HG02885 (cell line): ENCODE results near the gene CSMD2.

Experiments
- ATAC-seq: cut with Tn5 transposase; IDR thresholded peaks from one replicate; pipeline ENCODE4 v1.9.1; 2021; ENCODE audit warnings: mild to moderate bottlenecking; ENCODE audit not compliant: unreplicated experiment, poor library complexity

The CSMD2 gene

GRCh38 chr1:33792216-33792615, 372.8 kb downstream of the CSMD2 start:
- ATAC-seq: no peak

DNA sequence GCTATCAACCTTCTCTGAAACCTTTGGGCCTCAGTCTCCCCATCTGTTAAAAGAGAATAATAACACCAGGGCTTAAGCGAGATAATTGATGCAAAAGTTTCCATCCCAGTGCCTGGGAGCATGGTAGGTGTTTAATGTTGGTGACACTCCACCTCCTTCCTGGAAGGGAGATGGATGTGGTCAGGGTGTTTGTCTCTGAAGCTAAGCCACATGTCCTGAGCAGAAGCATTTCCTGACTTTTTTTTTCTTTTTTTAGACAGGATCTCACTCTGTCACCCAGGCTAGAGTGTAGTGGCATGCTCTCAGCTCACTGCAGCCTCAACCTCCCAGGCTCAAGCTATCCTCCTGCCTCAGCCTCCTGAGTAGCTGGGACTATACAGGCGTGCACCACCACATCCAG, 373.8 kb downstream of the CSMD2 start:
- ATAC-seq: no peak

DNA sequence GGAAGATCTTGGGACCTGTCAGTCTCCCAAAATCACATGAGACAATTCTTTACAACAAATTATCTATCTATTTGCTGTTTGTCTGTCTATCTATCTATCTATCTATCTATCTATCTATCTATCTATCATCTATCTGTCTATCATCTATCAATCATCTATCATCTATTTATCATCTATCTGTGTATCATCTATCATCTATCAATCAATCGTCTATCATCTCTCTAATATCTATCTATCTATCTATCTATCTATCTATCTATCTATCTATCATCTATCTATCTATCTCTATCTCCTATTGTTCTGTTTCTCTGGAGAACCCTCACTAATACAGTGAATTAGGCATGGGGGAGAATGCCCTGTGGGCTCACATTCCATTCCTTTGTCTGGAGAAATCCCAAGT, 374.5 kb downstream of the CSMD2 start:
- no peak for ATAC-seq

DNA sequence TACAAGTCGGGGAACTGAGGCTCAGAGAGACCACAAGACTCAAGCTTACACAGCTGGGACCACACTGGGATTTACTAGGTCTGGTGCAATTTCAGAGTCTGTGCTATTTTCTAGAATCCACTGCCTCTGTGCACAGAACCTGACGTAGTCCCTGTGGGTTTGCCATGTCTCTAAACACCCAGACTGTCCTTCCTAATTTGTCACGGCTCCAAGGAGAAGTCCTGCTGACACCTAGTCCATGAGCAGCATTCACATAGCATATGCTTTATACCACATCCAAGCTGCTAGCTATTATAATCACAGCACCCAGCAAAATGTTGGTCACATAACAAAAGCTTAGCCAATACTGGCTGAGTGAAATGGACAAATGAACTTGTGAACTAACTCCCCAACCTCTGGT, 380.2 kb downstream of the CSMD2 start:
- no peak for ATAC-seq

GRCh38 chr1:33782776-33783175, 382.3 kb downstream of the CSMD2 start:
- ATAC-seq: no peak

DNA sequence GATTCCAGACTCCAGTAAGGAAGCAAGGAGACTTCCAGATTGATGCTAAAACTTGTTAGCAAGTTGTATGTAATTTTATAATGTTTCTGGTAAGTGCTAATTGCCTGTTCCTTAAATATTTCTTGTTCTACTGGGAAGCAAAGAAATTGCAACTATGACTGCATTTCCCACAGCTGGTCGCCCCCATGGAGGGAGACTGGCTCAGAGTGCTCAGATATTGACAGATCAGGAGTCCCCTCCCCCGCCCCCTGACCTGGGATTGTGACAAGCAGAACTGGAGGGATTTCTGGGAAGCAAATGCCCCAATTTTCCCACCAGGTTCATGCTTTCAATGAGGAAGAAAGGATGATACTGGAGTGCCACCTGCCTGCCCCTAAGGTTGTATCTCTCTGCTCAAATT, 383.4 kb downstream of the CSMD2 start:
- ATAC-seq: no peak

- ATAC-seq: no peak
These were observed 387.7 kb downstream of the CSMD2 start for GRCh38 chr1:33777337-33777736.

- ATAC-seq: no peak
These were observed 396.2 kb downstream of the CSMD2 start for GRCh38 chr1:33768821-33769220.

DNA sequence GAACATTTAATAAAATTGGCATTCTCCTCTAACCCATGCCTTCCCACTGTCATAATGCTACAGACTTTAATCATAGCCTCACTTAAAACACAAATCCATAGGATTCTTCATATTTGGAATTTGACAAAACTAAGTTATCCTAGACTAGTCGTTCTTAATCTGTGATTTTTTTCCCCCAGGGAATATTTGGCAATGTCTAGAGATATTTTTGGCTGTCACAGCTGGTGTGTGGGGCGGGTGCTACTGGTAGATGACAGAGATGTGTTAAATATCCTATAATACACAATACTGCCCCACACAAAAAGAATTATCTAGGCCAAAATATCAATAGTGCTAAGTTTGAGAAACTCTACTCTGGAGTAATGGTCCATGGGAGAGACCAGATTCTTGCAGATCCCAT, 396.9 kb downstream of the CSMD2 start:
- no peak for ATAC-seq

DNA sequence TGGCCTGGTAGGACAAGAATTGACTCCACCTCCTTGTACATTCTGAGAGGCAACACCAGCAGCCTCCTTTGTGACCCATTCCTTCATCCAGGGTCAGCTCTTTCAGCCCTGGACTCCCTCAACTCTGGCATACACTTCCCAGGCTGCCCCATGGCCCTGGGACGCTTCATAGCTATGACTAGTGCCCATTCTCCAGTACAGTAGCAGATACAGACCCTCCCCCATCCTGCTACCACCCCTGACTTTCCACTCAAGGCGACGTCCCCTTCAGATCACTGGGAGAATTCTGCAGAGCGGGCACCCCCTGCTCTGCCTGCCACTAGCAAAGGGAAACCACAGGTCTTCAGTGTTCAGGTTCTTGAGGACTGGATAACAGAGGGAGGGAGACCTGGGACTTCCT, 400.9 kb downstream of the CSMD2 start:
- no peak for ATAC-seq

DNA sequence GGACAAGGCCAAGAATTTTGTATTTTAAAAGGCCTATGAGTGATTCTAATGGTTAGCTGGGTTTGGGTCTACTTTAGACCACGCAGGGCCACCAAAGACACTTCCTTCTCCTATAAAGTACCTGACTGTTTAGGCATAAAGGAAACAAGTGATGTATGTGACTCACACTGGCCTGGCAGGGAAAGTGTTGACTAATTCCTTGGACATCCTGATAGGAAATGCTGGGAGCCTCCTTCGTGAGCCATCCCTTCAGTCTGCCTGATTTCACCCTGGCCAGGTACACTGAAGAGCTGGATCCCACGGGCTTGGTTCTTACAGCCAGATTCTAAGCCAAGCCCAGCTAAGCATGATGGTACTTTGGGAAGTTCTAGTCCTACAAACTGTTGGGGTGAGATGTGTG, 401.6 kb downstream of the CSMD2 start:
- ATAC-seq: no peak

GRCh38 chr1:33762962-33763361, 402.1 kb downstream of the CSMD2 start:
- ATAC-seq: no peak

- ATAC-seq: no peak
These were observed 402.8 kb downstream of the CSMD2 start for GRCh38 chr1:33762109-33762830.

- ATAC-seq: no peak
These were observed 406.3 kb downstream of the CSMD2 start for GRCh38 chr1:33758698-33759097.

- no peak for ATAC-seq
These were observed 411.8 kb downstream of the CSMD2 start for GRCh38 chr1:33753087-33753856.

- ATAC-seq: no peak
These were observed 419.1 kb downstream of the CSMD2 start for GRCh38 chr1:33745942-33746341.

- no peak for ATAC-seq
These were observed 421.6 kb downstream of the CSMD2 start for GRCh38 chr1:33743221-33743998.

DNA sequence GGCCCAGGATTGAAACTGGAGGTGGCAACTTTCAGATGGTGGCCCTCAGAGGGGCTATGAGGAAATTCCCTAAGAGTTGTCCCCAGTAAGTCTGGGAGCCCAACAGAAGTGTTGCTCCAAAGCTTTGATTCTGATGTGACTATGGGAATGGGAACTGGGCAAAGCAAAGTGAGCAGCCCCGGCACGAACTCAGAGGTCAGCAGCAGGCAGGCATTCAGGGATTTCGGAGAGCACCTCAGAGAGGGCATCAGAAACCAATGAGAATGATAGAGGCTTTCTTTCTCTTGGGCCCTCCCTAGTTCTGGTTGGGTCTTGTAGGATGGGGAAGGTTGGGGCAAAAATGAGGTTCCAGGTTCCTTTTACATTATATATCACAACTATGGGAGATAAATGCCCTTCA, 422.4 kb downstream of the CSMD2 start:
- no peak for ATAC-seq

DNA sequence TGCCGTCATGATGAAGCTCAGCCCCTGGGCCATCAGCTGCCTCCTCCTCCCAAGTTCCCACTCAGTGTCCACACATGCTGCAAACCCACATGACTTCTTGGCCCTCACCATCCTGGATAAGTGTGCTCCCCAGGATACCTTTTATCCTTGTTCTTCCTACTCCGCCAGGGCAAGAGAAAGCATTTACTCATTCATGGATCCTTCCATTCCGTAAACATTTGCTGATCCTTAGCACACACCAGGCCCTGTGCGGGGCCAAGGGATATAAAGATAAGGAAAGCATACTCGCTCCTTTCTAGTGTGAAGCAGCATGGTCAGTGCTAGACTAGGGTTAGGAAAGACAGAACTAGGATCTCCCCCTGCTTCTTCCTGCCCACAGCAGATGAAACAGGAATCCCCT, 423.3 kb downstream of the CSMD2 start:
- ATAC-seq: no peak

DNA sequence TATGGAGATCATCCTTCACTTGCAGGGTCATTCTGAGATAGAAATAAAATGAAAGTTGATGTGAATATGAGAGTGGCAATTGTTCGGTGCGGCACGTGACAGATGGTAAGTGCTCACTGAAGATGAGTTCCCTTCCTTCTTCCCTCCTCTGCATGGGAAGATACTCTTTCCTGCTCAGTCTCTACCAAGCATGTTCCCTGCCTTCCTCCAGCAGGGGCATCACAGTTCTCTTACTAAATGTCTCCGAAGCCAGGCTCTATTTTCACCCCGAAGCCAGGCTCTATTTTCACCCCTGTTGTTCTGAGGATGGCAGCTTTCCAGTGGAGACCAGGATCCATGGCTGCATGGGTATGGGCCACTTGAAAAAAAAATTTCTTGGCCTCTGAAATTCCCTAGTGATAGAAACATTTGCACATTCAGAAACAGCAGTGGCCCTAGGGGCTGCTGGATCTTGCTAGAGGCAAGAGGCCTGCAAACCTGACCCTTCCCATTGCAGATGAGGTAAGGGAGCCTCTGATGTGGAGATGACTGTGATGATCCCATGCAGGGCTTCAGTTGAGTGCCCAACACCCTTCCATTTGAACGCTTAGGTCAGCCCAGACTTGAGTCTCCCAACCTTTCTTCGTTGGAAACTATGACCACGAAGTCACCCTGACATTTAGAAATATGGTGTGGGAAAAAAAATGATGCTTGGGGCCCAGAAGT, 424.8 kb downstream of the CSMD2 start:
- no peak for ATAC-seq

GRCh38 chr1:33738976-33739375, 426.1 kb downstream of the CSMD2 start:
- no peak for ATAC-seq
